DOHH2 (cell line): ENCODE results near the gene ORAI3.

Experiments used
- EZH2phosphoT487 ChIP-seq: fragments of 200-600 bp; sonication (generic); IDR thresholded peaks from 2 replicates; pipeline ENCODE4 v1.6.1; 2017; ENCODE audit warnings: borderline replicate concordance, mild to moderate bottlenecking, antibody characterized with exemption, low read length, moderate library complexity, mixed read lengths
- TF ChIP-seq, protein P1 (sequence below): fragments of 200-600 bp; sonication (generic); IDR thresholded peaks from one replicate; pipeline ENCODE4 v1.5.1; 2014; ENCODE audit warnings: antibody characterized with exemption, mild to moderate bottlenecking, low read depth, low read length; ENCODE audit not compliant: poor library complexity, severe bottlenecking

DNA sequence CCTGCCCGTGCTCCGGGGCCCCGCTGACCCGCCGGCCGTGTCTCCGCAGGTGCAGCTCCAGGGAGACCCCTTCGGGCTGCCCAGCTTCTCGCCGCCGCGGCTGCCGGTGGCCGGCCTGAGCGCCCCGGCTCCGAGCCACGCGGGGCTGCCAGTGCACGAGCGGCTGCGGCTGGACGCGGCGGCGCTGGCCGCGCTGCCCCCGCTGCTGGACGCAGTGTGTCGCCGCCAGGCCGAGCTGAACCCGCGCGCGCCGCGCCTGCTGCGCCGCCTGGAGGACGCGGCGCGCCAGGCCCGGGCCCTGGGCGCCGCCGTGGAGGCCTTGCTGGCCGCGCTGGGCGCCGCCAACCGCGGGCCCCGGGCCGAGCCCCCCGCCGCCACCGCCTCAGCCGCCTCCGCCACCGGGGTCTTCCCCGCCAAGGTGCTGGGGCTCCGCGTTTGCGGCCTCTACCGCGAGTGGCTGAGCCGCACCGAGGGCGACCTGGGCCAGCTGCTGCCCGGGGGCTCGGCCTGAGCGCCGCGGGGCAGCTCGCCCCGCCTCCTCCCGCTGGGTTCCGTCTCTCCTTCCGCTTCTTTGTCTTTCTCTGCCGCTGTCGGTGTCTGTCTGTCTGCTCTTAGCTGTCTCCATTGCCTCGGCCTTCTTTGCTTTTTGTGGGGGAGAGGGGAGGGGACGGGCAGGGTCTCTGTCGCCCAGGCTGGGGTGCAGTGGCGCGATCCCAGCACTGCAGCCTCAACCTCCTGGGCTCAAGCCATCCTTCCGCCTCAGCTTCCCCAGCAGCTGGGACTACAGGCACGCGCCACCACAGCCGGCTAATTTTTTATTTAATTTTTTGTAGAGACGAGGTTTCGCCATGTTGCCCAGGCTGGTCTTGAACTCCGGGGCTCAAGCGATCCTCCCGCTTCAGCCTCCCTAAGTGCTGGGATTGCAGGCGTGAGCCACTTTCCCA, 46.6 kb upstream of the ORAI3 start:
- TF ChIP-seq, protein P1, sequence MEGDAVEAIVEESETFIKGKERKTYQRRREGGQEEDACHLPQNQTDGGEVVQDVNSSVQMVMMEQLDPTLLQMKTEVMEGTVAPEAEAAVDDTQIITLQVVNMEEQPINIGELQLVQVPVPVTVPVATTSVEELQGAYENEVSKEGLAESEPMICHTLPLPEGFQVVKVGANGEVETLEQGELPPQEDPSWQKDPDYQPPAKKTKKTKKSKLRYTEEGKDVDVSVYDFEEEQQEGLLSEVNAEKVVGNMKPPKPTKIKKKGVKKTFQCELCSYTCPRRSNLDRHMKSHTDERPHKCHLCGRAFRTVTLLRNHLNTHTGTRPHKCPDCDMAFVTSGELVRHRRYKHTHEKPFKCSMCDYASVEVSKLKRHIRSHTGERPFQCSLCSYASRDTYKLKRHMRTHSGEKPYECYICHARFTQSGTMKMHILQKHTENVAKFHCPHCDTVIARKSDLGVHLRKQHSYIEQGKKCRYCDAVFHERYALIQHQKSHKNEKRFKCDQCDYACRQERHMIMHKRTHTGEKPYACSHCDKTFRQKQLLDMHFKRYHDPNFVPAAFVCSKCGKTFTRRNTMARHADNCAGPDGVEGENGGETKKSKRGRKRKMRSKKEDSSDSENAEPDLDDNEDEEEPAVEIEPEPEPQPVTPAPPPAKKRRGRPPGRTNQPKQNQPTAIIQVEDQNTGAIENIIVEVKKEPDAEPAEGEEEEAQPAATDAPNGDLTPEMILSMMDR = no peak
- TF ChIP-seq EZH2phosphoT487 = no peak
